ENCODE measurements around the gene IRF2BP2.
"Not testable (repeated sequence)": the region's sequence is repeated elsewhere in the genome, so short reads cannot be mapped to it uniquely, and the experiment has no call there.

The IRF2BP2 gene

DNA sequence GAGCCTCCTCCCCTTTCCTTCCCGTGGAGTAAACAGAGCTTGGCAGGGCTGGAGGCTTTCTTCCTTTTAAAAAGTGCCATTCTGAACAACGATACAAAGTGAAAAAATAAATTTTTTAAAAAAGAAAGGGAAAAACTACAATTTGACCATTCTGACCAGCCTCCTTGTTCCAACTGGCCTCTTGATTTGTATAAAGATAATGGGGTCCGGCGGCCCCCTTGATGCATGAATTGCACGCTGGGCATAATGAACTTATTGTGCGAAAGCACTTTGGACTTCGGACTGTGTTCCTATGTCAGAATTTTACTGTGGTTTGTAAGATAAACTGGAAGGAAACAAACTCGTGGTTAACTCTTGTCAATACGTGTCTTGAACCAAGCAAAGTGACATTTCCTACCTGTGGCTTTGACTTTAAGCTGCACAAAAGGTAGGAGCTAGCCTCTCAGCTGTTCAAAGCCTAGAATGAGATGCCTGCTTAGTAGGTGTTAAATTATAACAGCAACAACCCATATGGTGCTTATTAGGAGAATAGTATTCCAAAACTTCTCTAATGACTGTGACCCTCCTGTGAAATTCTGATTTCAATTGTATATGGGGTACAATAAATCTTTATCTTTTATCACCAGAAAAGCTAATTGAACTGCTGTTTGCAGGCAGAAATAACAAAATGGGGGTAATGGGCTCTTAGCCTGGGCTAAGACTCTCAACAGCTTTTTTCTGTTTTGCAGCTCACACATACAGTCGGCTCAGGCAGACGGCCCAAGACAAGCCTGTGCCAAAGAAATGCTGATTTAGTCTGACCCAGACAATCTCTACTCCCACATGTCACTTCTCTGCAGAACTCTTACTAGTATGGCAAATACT, 9.3 kb downstream of the IRF2BP2 start:
- no peak for DNase-seq

DNA sequence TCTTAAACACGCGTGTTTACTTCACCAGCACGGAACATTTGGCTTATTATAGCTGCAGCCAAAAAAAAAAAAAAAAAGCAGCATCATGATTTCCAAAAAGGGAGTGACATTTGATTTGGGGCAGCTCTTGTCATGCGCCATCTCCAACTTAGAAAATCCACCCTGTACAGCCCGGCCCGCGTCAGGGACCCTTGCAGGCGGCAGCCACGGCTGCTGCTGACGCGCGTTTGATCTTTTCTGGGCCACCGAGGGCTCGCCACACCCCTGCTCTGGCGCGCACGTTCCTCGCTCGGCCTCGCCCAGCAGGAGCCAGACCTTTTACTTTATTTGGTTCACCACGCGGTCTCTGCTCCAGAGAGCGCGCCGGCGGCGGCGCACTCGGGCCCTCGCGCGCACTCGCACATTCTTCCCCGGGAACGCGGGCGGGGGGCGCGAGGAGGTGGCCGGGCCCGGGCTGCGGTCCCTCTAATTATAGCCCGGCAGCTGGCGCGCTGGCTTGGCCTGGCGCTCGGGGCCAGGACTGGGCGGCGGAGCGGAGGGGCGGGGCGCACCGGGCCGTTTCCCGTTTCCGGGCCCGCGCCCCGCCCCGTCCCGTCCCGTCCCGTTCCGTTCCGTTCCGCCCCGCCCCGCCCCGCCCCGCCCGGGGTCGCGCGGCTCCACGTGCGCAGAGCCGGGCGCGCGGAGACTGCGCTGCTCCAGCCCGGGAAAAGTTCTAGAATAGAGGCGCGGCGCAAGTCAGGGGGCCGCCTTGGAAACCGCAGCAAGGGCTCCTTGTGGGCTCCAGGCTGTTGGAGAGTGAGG, 10.2 kb downstream of the IRF2BP2 start:
- peak; percentile 62 to 65 for DNase-seq

DNA sequence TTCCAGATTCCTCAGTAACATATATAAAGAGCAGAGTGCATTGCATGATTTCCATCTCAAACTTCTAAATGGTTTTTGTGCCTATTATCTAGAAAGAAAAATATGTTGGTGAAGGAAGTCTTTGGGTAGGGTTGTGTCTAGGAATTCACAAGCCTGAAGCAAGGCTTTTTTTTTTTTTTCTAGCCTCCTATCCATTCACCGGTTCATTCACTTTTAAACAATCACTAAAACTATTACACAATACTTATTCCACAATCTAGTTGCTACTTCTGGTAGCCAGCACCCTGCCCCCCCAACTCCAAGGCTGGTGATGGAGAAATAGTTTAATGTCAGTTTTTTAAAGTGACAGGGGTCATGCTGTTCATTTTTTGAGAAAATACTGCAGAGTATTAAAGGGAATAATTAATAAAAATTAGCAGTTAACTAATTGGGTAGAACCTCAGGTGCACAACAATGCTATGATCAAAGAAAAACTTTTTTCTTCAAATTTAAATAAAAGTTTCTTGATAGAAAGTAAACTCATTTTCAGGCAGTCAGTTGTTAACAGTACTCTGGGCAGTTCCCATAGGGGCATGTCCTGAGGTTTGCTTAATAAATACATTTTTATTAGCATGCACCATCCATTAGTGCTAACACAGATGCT, 10.9 kb downstream of the IRF2BP2 start:
- DNase-seq, result no peak

DNA sequence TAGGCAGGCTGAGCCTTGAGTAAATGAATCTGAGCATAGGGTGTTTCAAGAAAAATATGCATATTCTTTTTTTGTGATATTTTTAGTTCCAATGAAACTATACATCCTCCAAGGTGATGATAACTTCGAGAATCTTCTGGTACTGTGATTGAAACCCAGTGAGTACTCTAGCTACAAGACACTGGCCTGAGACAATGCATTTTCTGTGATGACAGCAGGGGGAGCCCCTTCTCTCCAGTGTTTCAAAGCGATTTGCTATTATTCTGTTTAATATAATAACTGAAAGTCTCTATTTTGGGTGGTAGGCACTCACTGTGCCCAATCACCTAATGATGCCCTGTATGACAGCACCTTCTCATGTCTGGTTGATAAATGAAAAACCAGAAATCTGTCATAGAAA, 12.1 kb downstream of the IRF2BP2 start:
- peak; percentile 63 to 65 for DNase-seq

DNA sequence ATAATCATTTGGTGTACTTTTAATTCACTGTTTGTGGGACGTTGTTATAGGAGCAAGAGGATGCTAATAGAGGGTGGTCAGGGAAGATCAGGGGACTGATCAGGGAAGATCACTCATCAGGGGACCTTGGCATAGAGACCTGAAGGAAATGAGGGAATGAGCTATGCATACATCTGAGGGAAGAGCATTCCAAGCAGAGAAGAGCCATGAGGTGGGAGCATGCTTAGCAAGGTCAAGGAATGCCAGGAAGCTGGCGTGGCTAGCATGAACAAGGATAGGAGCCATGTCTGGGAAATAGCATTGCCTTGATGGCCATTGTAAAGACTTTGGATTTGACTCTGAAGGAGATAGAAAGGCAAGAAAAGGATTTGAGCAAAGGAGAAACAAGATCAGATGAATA, 14.1 kb downstream of the IRF2BP2 start:
- no peak for DNase-seq

DNA sequence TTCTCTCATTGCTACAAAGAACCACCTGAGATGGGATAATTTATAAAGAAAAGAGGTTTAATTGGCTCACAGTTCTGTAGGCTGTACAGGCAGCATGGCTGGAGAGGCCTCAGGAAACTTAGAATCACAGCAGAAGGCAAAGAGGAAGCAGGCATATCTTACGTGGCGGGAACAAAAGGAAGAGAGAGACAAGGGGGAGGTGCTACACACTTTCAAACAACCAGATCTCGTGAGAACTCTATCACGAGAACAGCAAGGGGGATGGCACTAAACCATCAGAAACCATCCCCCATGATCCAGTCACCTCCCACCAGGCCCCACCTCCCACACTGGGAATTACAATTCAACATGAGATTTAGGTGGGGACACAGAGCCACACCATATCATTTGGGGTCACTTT, 15.4 kb downstream of the IRF2BP2 start:
- not testable (repeated sequence) for DNase-seq

DNA sequence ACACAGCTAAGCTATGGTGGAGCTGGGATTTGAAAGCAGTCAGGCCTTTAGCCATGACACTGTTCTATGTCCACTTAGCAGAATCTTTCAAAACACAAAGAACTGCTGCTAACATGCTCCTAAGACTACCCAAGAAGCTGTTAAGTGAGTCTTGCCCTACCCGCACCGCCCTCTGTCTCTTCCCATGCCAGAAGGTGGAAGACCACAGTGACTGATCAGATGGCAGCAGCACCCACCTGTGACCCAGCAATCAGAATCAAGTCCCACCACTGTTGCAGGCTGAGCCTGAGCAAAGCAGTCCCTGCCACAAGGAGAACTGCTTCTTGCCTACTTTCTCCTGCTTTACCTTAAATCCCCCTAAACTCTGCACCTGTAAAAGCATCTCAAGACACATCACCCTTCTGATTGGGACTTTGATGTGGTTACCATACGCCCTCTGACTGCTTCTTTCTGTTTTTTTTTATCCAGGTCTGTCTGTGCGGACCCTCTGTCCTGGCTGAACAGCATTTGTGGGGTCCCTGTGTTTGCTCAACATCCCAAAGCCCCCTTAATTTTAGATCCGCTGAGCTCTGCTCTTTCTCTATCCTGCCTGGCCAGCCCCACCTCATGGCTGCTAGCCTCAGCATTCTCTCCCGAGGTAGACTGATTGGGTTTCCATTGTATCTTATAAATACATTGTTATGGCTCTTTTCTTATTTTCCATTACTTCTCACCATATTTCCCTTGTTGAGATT, 16.0 kb downstream of the IRF2BP2 start:
- no peak for DNase-seq

DNA sequence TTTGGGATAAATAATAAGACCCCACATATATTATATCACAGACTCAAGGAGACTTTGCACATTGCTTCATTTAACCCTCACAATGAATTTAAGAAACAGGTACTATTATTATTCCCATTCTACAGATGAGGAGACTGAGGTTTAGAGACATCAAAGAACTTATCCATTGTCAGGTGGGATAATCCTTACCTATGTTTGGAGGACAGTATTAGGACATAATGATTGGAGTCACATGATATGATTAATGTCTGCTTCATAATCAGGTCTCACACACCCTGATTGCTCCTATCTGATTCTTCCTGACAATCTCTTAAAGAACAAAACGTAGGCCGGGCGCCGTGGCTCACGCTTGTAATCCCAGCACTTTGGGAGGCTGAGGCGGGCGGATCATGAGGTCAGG, 16.9 kb downstream of the IRF2BP2 start:
- DNase-seq, result no peak

DNA sequence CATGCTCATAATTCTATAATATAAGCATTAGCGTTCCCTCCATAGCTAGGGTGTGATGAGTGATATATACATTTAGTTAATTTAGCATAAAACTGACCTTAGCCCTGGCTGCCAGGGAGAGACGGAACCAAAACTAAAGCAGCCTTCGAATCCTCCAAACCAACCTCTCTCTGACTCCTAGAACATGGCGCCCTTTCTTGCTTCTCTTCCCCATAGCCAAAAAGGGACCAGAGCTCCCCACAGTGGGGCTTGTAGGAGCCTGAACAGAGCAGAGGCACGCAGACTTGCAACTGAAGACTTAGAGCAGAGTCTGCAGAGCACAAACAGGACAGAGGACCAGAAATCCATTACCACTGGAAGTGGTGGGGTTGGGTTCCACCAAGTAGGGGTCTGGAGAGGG, 17.7 kb downstream of the IRF2BP2 start:
- DNase-seq, result no peak

DNA sequence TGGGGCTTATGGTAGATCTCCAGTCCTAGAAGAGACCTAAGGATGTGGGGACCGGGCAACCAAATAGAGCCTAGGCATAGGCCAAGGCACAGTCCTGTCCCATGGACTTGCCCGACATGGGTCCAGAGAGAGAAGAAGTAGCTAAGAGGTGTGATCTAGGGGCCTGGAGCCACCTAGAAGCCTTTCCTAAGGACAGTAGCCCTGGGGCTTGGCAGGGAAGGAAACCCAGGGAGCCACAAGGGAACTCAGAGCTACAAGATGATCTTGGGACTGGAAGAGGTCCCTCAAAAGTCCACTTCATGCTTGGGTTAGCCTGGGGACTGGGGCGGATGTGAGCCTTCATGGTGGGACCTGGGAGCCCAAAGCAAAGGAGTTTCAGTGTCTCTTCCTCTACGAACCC, 18.8 kb downstream of the IRF2BP2 start:
- no peak for DNase-seq

DNA sequence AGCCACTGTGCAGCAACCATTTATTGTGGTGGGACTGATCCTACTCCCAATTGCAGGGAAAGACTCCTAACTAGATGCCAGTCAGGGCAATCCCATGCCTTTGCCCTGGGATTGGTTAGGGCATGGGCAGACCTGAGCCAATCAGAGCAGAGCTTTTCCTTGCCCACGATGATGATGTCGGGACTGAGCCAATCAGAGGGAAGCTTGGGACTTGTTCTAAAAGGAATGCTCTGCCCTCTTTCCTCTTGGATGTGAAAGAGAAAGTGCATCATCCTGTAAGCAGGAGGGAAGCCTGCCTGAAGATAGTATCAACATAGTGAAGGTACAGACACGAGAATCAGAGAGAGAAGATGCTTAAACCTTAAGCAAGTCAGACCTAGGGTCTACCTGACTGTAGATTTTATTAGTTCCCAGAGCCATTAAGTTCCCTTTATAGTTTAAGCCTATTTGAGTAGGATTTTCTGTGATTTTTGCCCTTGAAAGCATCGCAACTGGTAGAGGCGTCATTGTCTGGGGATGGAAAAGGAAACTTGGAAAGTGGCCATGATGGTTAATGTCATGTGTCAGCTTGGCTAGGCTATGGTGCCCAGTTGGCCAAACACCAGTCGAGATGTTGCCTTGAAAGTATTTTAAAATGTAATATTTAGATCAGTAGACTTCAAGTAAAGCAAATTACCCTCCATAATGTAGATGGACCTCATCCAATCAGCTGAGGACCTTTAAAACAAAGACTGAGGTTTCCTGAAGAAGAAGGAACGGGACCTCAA, 19.9 kb downstream of the IRF2BP2 start:
- no peak for DNase-seq

DNA sequence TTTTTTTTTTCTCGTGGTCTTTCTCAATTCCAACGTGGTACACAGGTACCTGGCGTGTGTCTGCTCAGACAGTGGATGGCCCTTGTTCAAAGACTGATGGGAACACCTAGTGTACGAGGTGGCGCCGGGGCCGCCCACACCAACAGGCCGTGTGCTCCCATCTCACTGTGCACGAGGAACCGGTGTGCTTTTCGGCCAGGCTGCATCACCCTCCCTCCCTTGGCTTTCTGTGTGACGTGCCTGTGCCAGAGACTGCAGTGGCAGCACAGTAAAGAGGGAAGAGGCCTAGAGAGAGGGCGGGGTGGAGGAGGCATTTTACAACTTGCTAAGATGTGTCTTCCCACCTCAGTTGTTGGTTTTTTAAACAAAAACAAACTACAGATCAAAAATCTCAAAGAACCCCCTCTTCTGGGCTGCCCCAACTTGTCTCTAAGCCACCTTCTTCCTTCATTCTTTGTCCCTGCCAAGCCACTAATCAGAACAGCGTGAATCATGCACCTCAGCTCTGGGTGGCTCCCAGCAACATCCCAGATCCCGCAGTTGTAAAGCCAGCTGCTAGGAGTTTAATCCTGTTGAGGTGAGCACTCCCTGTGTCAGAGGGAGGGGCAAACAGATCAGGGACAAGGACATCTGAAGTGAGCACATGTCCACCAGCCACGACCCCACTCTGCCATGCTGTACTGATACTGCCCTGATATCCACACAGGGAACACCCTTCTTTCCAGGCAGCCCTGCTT, 20.7 kb downstream of the IRF2BP2 start:
- no peak for DNase-seq

DNA sequence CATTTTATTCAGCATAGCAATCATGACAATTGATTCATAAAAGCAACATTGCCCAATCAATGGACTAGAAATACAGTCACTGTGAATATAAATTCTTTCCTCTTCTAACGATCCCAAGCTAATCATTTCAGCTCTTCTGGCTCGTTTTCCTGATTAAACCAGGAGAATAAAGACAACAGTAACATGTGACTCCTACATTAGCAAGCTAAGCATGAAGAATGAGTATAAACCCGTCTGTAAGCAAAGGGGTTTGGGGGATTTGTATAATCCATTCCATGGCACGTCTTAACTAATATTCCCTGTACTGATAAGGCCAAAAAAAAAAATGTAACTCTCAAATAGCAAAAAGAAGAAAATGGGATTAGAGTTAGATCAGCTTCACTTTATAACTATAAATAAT, 21.6 kb downstream of the IRF2BP2 start:
- DNase-seq, result no peak

DNA sequence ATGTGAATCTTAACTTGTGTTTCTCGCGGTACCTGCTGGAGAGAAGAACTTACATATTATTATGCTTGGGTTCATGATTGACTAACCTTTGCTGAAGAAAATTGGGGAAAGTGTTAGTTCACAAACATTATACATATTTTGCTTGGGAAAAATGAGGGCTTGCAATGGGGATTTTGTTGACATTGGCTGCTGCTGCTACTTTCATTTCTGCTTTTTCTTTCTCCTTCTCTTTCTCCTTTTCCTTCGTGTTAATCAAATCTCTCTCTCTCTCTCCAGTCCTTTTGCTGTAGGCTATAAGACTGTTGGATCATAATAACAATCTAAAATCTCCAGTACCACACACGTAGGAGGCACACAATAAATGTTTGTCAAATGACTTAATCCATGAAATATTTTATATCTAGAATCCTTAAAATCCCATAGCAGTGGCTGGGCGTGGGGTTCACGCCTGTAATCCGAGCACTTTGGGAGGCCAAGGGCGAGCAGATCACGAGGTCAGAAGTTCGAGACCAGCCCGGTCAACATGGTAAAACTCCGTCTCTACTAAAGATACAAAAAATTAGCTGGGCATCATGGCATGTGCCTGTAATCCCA, 23.0 kb downstream of the IRF2BP2 start:
- DNase-seq, result no peak

DNA sequence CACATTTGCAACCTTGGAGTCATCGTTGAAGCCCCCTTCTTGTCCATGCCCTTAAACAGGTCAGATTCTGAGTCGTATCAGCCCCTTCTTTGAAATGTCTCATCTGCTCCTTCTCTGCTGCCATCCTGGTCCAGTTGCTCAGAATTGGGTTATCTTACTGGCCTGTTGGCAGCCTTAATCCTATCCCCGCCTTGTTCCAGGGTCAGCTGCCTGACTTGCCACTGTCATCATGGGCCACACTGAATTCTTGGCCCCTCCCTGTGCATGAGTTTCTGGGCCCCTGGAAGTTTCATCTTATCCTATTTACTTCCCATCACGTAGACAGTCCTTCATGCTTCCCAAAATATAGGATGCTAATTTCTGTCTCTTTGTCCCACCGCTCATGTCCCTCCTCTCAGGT, 23.7 kb downstream of the IRF2BP2 start:
- DNase-seq, result no peak

DNA sequence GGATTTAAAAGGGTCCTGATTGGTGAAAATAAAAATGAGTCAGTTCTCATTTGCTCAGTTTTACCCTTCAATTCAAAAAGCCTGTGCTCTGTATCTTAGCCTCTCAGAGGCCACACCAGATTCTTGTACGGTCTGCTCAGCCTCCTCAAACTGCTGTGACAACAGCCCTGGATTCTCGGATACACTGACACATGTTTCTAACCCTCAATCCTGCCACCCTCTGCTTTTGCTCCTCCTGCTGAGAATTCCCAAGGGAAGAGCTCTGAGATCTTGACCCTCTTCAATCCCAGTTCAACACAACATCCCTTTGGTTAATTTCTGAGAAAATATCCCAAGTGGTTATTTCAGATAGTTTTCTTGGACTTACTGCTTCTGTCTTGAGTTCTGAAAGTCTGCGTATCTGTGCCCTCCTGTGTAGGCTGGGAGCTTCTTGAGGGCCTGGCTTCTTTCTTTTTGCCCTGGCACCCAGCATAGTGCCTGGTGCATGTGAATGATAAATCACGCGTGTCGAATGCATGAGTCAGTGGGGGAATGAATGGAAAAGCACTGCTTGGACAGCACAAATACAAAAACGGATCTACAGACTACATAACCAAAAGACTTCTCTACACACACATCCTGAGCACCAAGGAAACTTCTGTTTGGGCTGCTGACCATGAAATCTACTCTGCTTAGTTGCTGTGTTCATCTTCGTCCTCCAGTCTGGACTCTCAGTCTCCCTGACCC, 24.5 kb downstream of the IRF2BP2 start:
- no peak for DNase-seq

DNA sequence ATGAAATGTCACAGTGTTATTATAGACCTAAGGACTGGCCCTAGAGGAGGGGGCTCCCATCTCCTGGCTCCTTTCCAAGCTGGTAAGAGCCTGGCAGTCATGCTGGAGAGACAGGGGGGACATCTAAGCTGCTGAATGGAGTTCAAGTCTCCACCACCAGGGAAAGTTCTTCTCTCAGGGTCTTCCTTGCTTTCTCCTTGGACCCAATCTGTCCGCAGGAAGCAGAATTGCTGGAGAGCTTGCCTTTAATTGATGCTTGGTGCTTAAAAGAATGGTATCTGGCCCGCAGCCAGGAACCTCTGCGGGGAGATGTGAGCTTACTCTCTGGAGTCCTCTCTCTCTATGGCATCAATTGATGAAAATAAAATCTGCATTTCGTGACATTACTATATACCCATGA, 25.1 kb downstream of the IRF2BP2 start:
- DNase-seq, result no peak

DNA sequence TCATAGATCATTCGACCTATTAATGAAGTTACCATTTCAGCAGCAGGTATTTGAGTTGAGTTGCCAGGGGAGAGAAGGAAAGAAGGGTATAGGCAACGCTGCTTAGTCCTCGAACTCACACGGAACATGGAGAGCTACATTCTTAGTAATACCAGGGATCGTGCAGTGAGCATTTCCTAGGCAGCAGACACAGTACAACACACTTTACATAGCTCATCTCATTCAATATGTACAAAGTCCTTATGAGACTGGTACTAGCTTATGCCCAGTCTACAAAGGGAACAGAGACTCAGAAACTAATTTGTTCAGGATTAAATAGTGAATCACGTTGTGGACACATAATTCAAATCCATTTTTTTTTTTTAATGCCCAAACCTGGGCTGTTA, 25.6 kb downstream of the IRF2BP2 start:
- DNase-seq, result no peak

DNA sequence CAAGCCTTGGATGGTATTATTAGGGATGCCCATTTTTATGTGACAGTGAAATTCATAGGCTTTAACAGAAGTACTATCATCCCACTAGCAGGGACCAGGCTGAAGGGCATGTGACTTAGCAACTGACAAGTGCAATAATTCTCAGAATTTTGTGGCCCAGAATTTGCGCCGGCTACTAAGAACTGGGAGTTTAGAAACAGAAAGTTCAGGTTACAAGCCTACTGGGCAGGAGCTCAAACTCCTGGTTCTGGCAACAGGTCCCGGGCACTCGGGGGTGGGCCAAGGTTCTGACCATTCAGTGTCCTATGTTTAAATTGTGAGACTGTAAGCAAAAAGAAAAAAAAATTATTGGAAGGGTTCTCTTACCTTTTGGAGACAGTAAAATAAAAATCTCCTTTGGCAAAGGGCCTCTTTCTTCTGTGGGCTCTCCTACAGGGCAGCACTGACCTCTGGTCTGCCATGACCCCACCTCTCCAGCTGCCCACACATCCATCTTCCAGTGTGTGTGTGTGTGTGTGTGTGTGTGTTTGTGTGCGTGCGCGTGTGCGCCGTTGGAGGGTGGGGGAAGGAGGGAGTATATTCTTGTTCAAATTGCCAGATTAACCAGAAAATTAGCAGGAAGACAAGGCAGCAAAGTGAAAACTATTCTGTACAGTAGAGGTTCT, 26.1 kb downstream of the IRF2BP2 start:
- DNase-seq, result no peak

All from activated CD4-positive, alpha-beta T cell treated with anti-CD3 and anti-CD28 coated beads, Interleukin-2, amount 50 U/mL, for 4 hours (primary cell).